T-helper 1 cell (primary cell): Measurements from ENCODE around the gene ZNF563.

ENCODE experiments used
- DNase-seq, 5 donors: peaks; one replicate each; pipeline ENCODE4 v3.0.0-alpha.2; 2012 to 2020

The ZNF563 gene

GRCh38 chr19:12294249-12295158 is 38.9 kb downstream of the ZNF563 start, which contains the start of gene ZNF44:
ZNF44 (minus strand) TSS chr19:12294883; CDS start chr19:12294694, 189 bp downstream.
- DNase-seq: peak; percentile 84 to 97 (median 90)

- DNase-seq: peak; percentile 38 to 64 (median 52)
These were observed 39.6 kb downstream of the ZNF563 start for GRCh38 chr19:12293777-12294248.

DNA sequence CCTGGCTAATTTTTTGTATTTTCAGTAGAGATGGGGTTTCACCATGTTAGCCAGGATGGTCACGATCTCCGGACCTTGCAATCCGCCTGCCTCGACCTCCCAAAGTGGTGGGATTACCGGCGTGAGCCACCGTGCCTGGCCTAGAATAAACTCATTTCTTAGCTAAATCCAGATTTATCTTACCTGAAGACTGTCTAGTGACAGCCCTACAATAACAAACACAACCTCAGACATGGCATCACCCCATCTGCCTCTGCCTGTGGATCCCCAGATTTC is 43.7 kb downstream of the ZNF563 start:
- DNase-seq: no peak

DNA sequence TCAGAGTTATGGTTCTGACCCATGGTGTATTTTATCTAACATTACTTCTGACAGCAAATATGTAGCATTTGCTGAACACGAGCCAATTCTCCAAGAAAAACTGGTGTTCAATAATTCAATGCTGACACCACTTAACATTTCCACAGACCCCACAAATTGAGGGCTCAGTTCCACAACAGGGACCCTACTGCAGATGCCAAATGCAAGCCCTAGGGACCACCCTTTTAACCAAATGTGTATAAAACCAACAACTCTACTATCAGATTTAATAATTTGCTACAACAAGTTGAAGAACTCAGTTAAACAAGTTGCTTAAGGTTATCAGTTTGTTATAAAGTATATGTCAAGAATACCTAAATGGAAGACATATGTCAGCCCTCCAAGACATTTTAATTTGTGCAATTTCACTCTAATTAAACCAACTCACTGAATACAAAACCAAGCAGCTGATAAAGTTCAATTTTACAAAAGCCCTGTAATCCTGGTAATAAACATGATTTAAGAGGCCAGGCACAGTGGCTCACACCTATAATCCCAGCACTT is 45.4 kb downstream of the ZNF563 start:
- no peak for DNase-seq

DNA sequence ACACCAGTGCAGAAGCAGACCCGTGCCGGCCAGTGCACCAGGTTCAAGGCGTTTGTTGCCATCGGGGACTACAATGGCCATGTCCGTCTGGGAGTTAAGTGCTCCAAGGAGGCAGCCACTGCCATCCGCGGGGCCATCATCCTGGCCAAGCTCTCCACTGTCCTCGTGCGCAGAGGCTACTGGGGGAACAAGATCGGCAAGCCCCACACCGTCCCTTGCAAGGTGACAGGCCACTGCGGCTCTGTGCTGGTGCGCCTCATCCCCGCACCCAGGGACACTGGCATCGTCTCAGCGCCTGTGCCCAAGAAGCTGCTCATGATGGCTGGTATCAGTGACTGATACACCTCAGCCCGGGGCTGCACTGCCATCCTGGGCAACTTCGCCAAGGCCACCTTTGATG is 48.8 kb downstream of the ZNF563 start:
- no peak for DNase-seq

GRCh38 chr19:12284226-12284625 is 49.2 kb downstream of the ZNF563 start:
- no peak for DNase-seq

- DNase-seq: no peak
These were observed 54.7 kb downstream of the ZNF563 start for GRCh38 chr19:12278713-12279112.

DNA sequence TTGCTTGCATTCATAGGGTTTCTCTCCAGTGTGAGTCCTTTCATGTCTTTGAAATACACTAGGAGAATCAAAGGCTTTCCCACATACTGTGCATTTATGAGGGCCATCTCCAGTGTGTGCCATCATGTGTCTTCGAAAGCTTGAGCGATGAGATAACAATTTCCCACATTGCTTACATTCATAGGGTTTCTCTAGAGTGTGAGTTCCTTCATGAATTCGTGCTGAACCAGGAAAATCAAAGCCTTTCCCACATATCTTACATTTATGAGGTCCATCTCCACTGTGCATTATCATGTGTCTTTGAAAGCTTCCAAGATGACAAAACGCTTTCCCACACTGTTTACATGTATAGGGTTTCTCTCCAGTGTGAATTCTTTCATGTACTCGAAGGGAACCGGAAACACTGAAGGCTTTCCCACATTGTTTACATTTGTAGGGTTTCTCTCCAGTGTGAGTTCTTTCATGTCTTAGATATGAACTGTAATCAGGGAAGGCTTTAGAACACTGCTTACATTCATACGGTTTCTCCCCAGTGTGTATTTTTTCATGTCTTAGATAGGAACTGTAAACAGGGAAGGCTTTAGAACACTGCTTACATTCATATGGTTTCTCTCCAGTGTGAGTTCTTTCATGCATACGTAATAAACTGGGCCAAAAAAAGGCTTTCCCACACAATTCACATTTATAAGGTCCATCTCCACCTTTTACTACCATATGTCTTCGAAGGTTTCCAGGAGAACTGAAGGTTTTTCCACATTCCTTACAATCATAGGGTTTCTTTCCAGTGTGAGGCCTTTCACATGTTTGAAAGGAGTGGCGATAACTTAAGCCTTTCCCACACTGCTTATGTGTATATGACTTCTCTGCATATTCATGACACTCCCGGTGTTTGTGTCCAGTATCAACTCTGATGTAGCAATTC is 60.2 kb downstream of the ZNF563 start:
- DNase-seq: no peak

- no peak for DNase-seq
These were observed 61.0 kb downstream of the ZNF563 start for GRCh38 chr19:12272386-12272785.

GRCh38 chr19:12270854-12271253 is 62.6 kb downstream of the ZNF563 start:
- DNase-seq: no peak
